HepG2 (cell line): Measurements from ENCODE around the gene FBN2. TPM values are rescaled to one million over a fixed set of nuclear protein-coding genes. Genes with fewer than 3 reads are reported as not detected.

Experiments used
- SRSF9 ChIP-seq: fragments of 200-400 bp; formaldehyde crosslinking; IDR thresholded peaks from 2 replicates; pipeline ENCODE4 v1.6.1; 2018; ENCODE audit warnings: borderline replicate concordance, mild to moderate bottlenecking, low read depth, low read length; ENCODE audit not compliant: insufficient read depth, poor library complexity, severe bottlenecking
- TEAD3 ChIP-seq: optimal IDR thresholded peaks from 2 replicates; pipeline ENCODE3; 2016; ENCODE audit warnings: borderline replicate concordance
- XRCC5 ChIP-seq: fragments of 200-400 bp; formaldehyde crosslinking; optimal IDR thresholded peaks from 2 replicates; pipeline ENCODE3; 2017; ENCODE audit warnings: mild to moderate bottlenecking, low read length
- ZNF737 ChIP-seq: sonication (generic); formaldehyde crosslinking; IDR thresholded peaks from 2 replicates; pipeline ENCODE4 v1.5.0; 2020; ENCODE audit warnings: missing genetic modification reagents, mild to moderate bottlenecking, borderline replicate concordance
- ZNF780A ChIP-seq: sonication (generic); formaldehyde crosslinking; IDR thresholded peaks from 2 replicates; pipeline ENCODE4 v1.8.0; 2022; ENCODE audit warnings: mild to moderate bottlenecking, missing genetic modification reagents, moderate library complexity
- ZNF788 ChIP-seq: sonication (generic); formaldehyde crosslinking; IDR thresholded peaks from 2 replicates; pipeline ENCODE4 v1.5.0; 2020; ENCODE audit warnings: mild to moderate bottlenecking, missing genetic modification reagents, borderline replicate concordance
- polyA plus RNA-seq, 8 experiments: library from polyadenylated mRNA; depleted of rRNA in 3 of 8; stranded (reverse) in 7 of 8; unstranded in 1 of 8; fragments of >200 nt; fragmentation: Illumina TruSeq in 4 of 8; extraction: Trizol in 4 of 8; gene quantifications; 2 replicates each; pipeline versions ENCODE4 v1.2.1 to v1.2.3, GENCODE V29; 2011 to 2016; ENCODE audit warnings: low read depth in 4 of 8, missing spikeins in 1 of 8, mixed read lengths in 1 of 8; ENCODE audit not compliant: insufficient read depth in 1 of 8
- total RNA-seq, 5 experiments: library from RNA; depleted of rRNA; stranded (reverse); fragments of >200 nt; fragmentation: Illumina TruSeq; extraction: Trizol; gene quantifications; 2 replicates each; pipeline ENCODE4 v1.2.3, GENCODE V29; 2016; ENCODE audit warnings: low read depth in 1 of 5
- TF ChIP-seq, protein P1 (sequence below): sonication (generic); formaldehyde crosslinking; IDR thresholded peaks from 2 replicates; pipeline ENCODE4 v1.9.0; 2021; ENCODE audit warnings: mild to moderate bottlenecking, missing genetic modification reagents
- TF ChIP-seq, protein P2 (sequence below), 2 experiments: sonication (generic) in 1 of 2; formaldehyde crosslinking in 1 of 2; IDR thresholded peaks; 2 replicates each; pipeline versions ENCODE4 v1.4.0 to v1.6.1; 2016 to 2020; ENCODE audit warnings: borderline replicate concordance in 1 of 2, low read depth in 1 of 2, mild to moderate bottlenecking in 1 of 2, missing genetic modification reagents in 1 of 2

Gene FBN2
- total and polyA plus RNA-seq, 2 of the 13 experiments (the other 11 are each of a cell fraction or from before 2014, with no cell fraction given), result not detected

DNA sequence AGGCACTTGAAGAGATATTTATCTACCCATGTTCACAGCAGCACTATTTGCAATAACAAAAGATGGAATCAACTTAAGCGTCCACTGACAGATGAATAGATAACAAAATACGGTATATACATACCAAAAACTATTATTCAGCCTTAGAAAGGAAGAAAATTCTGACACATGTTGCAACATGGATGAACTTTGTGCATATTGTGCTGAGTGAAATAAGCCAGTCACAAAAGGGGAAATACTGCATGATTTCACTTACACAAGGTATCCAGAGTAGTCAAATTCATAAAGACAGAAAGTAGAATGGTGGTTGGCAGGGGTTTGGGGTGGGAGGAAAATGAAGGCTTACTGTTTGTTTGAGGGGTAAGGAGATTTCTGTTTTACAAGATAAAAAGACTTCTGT, 66.0 kb downstream of the FBN2 start (continued):
- TF ChIP-seq, protein P1, sequence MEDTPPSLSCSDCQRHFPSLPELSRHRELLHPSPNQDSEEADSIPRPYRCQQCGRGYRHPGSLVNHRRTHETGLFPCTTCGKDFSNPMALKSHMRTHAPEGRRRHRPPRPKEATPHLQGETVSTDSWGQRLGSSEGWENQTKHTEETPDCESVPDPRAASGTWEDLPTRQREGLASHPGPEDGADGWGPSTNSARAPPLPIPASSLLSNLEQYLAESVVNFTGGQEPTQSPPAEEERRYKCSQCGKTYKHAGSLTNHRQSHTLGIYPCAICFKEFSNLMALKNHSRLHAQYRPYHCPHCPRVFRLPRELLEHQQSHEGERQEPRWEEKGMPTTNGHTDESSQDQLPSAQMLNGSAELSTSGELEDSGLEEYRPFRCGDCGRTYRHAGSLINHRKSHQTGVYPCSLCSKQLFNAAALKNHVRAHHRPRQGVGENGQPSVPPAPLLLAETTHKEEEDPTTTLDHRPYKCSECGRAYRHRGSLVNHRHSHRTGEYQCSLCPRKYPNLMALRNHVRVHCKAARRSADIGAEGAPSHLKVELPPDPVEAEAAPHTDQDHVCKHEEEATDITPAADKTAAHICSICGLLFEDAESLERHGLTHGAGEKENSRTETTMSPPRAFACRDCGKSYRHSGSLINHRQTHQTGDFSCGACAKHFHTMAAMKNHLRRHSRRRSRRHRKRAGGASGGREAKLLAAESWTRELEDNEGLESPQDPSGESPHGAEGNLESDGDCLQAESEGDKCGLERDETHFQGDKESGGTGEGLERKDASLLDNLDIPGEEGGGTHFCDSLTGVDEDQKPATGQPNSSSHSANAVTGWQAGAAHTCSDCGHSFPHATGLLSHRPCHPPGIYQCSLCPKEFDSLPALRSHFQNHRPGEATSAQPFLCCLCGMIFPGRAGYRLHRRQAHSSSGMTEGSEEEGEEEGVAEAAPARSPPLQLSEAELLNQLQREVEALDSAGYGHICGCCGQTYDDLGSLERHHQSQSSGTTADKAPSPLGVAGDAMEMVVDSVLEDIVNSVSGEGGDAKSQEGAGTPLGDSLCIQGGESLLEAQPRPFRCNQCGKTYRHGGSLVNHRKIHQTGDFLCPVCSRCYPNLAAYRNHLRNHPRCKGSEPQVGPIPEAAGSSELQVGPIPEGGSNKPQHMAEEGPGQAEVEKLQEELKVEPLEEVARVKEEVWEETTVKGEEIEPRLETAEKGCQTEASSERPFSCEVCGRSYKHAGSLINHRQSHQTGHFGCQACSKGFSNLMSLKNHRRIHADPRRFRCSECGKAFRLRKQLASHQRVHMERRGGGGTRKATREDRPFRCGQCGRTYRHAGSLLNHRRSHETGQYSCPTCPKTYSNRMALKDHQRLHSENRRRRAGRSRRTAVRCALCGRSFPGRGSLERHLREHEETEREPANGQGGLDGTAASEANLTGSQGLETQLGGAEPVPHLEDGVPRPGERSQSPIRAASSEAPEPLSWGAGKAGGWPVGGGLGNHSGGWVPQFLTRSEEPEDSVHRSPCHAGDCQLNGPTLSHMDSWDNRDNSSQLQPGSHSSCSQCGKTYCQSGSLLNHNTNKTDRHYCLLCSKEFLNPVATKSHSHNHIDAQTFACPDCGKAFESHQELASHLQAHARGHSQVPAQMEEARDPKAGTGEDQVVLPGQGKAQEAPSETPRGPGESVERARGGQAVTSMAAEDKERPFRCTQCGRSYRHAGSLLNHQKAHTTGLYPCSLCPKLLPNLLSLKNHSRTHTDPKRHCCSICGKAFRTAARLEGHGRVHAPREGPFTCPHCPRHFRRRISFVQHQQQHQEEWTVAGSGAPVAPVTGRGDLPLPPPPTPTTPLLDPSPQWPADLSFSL (CRISPR knock-in tag), result no peak
- TF ChIP-seq, protein P2, sequence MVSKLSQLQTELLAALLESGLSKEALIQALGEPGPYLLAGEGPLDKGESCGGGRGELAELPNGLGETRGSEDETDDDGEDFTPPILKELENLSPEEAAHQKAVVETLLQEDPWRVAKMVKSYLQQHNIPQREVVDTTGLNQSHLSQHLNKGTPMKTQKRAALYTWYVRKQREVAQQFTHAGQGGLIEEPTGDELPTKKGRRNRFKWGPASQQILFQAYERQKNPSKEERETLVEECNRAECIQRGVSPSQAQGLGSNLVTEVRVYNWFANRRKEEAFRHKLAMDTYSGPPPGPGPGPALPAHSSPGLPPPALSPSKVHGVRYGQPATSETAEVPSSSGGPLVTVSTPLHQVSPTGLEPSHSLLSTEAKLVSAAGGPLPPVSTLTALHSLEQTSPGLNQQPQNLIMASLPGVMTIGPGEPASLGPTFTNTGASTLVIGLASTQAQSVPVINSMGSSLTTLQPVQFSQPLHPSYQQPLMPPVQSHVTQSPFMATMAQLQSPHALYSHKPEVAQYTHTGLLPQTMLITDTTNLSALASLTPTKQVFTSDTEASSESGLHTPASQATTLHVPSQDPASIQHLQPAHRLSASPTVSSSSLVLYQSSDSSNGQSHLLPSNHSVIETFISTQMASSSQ (IDR thresholded peaks at IDR 0.05; ENCODE audit: low read depth), result no peak
- TF ChIP-seq, protein P2 (CRISPR knock-in tag; IDR thresholded peaks at IDR 0.05; ENCODE audit: borderline replicate concordance), result no peak
- TF ChIP-seq ZNF780A (CRISPR knock-in tag) (no peak), SRSF9 (no peak), XRCC5 (no peak), TEAD3 (CRISPR knock-in tag) (no peak), ZNF788 (CRISPR knock-in tag) (no peak), ZNF737 (no peak)
- TF ChIP-seq, all 625 proteins: peak for 0
